OCI-LY7 (cell line): ENCODE results near the gene TBC1D3B.
"Not testable (repeated sequence)": the region's sequence is repeated elsewhere in the genome, so short reads cannot be mapped to it uniquely, and the experiment has no call there.

Experiments
- EZH2phosphoT487 ChIP-seq: fragments of 200-600 bp; sonication (generic); IDR thresholded peaks from 2 replicates; pipeline ENCODE4 v1.6.1; 2018; ENCODE audit warnings: low read depth, borderline replicate concordance, mild to moderate bottlenecking, mixed run types, antibody characterized with exemption, low read length, moderate library complexity, mixed read lengths
- TF ChIP-seq, protein P1 (sequence below): fragments of 200-600 bp; sonication (generic); conservative IDR thresholded peaks from 2 replicates; pipeline ENCODE4 v1.5.1; 2014; ENCODE audit warnings: mild to moderate bottlenecking, antibody characterized with exemption, low read length, moderate library complexity, mixed read lengths

DNA sequence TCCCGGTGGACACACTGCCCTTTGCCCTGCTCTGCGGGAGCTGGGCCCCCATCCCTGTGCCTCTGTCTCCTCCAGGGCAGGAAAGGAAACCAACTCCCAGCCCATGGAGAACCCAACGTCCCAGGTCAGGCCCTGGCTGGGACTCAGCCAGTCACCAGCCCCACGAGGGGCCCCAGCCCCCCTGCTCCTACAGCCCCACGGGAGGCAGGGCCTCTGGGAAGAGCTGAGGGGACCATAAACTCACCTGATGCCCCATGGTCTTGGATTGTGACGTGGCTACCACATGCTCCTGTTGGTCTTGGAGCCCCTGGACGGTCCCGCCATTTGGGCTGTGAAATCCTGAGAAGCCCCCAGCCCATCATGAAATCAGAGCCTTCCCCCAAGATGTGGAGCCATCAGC is 7.6 kb downstream of the TBC1D3B start:
- TF ChIP-seq, protein P1, sequence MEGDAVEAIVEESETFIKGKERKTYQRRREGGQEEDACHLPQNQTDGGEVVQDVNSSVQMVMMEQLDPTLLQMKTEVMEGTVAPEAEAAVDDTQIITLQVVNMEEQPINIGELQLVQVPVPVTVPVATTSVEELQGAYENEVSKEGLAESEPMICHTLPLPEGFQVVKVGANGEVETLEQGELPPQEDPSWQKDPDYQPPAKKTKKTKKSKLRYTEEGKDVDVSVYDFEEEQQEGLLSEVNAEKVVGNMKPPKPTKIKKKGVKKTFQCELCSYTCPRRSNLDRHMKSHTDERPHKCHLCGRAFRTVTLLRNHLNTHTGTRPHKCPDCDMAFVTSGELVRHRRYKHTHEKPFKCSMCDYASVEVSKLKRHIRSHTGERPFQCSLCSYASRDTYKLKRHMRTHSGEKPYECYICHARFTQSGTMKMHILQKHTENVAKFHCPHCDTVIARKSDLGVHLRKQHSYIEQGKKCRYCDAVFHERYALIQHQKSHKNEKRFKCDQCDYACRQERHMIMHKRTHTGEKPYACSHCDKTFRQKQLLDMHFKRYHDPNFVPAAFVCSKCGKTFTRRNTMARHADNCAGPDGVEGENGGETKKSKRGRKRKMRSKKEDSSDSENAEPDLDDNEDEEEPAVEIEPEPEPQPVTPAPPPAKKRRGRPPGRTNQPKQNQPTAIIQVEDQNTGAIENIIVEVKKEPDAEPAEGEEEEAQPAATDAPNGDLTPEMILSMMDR, result not testable (repeated sequence)
- TF ChIP-seq EZH2phosphoT487, result not testable (repeated sequence)
